Activated T-cell treated with anti-CD3 and anti-CD28 coated beads, Interleukin-2, amount 50 U/mL, for 48 hours (primary cell): ENCODE results near the gene MAML3.

Source experiments
- DNase-seq, 2 experiments: peaks; one replicate each; pipeline ENCODE4 v3.0.0-alpha.2; 2020

Gene MAML3

GRCh38 chr4:139986689-139987501 is 167.1 kb downstream of the MAML3 start:
- no peak for DNase-seq

GRCh38 chr4:139986106-139986505 is 167.9 kb downstream of the MAML3 start:
- no peak for DNase-seq

GRCh38 chr4:139985401-139985800 is 168.6 kb downstream of the MAML3 start:
- DNase-seq, result no peak

GRCh38 chr4:139984471-139984870 is 169.5 kb downstream of the MAML3 start:
- DNase-seq, result no peak

- DNase-seq, result peak; percentile 25 to 33
These were observed 175.3 kb downstream of the MAML3 start for GRCh38 chr4:139978692-139979091.

- no peak for DNase-seq
These were observed 176.0 kb downstream of the MAML3 start for GRCh38 chr4:139977838-139978609.

GRCh38 chr4:139975830-139976272 is 178.1 kb downstream of the MAML3 start:
- DNase-seq, result no peak

GRCh38 chr4:139973616-139974015 is 180.4 kb downstream of the MAML3 start:
- DNase-seq, result no peak

GRCh38 chr4:139973015-139973414 is 181.0 kb downstream of the MAML3 start:
- no peak for DNase-seq

GRCh38 chr4:139972305-139972704 is 181.7 kb downstream of the MAML3 start:
- DNase-seq, result no peak

GRCh38 chr4:139971111-139971510 is 182.9 kb downstream of the MAML3 start:
- no peak for DNase-seq

GRCh38 chr4:139969635-139970266 is 184.2 kb downstream of the MAML3 start:
- DNase-seq, result no peak

GRCh38 chr4:139968831-139969230 is 185.2 kb downstream of the MAML3 start:
- DNase-seq, result no peak

- no peak for DNase-seq
These were observed 187.6 kb downstream of the MAML3 start for GRCh38 chr4:139966383-139966782.

- DNase-seq, result no peak
These were observed 188.2 kb downstream of the MAML3 start for GRCh38 chr4:139965789-139966188.

GRCh38 chr4:139963708-139964107 is 190.3 kb downstream of the MAML3 start:
- DNase-seq, result no peak

GRCh38 chr4:139962130-139962684 is 191.8 kb downstream of the MAML3 start:
- no peak for DNase-seq

- no peak for DNase-seq
These were observed 192.5 kb downstream of the MAML3 start for GRCh38 chr4:139961344-139961946.

- no peak for DNase-seq
These were observed 194.6 kb downstream of the MAML3 start for GRCh38 chr4:139959396-139959795.

GRCh38 chr4:139958739-139959098 is 195.3 kb downstream of the MAML3 start:
- no peak for DNase-seq

- no peak for DNase-seq
These were observed 195.8 kb downstream of the MAML3 start for GRCh38 chr4:139957986-139958738.

- DNase-seq, result no peak
These were observed 196.9 kb downstream of the MAML3 start for GRCh38 chr4:139957065-139957464.
